DMS 273 treated with DMSO at 0.1 percent for 48 hours (cell line): ENCODE data around the gene S100A14.
"Not testable (repeated sequence)": the region's sequence is repeated elsewhere in the genome, so short reads cannot be mapped to it uniquely, and the experiment has no call there.

Experiments
- DNase-seq: peaks from one replicate; lab custom pipeline; 2025; lab: John Stamatoyannopoulos, UW

S100A14 gene

DNA sequence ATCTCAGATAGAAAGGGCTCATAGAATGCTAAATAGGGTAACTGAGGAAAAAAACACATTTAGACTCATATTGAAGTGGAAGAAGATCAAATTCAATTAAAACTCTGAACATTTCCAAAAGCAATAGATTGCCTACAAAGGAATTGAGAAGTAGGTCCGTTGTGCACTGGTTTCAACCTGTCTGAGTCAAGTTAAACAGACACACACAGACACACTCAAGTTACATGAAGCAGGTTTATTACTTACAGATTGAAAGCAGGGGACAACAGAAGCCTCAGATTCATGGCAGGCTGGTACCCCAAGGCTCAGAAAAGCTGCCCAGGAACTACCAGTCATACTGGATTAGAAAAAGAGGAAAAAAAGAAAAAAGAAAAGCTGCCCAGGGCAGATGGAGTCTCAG is 29.8 kb downstream of the S100A14 start:
- DNase-seq, result no peak

- no peak for DNase-seq
Observed at GRCh38 chr1:153585006-153585405, 31.1 kb downstream of the S100A14 start.

GRCh38 chr1:153583976-153584375 is 32.1 kb downstream of the S100A14 start:
- no peak for DNase-seq

DNA sequence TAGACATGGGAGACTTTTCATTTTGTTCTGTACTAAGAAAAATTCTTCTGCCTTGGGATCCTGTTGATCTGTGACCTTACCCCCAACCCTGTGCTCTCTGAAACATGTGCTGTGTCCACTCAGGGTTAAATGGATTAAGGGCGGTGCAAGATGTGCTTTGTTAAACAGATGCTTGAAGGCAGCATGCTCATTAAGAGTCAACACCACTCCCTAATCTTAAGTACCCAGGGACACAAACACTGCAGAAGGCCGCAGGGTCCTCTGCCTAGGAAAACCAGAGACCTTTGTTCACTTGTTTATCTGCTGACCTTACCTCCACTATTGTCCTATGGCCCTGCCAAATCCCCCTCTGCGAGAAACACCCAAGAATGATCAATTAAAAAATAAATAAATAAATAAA is 32.6 kb downstream of the S100A14 start:
- not testable (repeated sequence) for DNase-seq

- DNase-seq, result not testable (repeated sequence)
Observed at GRCh38 chr1:153582836-153583235, 33.3 kb downstream of the S100A14 start.

GRCh38 chr1:153578936-153579335 is 37.2 kb downstream of the S100A14 start:
- DNase-seq, result no peak

- no peak for DNase-seq
Observed at GRCh38 chr1:153578490-153578889, 37.6 kb downstream of the S100A14 start.

GRCh38 chr1:153577624-153578051 is 38.5 kb downstream of the S100A14 start:
- DNase-seq, result no peak

GRCh38 chr1:153577138-153577537 is 39.0 kb downstream of the S100A14 start:
- DNase-seq, result no peak

DNA sequence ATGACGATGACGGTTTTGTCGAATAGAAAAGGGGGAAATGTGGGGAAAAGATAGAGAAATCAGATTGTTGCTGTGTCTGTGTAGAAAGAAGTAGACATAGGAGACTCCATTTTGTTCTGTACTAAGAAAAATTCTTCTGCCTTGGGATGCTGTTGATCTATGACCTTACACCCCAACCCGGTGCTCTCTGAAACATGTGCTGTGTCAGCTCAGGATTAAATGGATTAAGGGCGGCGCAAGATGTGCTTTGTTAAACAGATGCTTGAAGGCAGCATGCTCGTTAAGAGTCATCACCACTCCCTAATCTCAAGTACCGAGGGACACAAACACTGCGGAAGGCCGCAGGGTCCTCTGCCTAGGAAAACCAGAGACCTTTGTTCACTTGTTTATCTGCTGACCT is 40.6 kb downstream of the S100A14 start:
- not testable (repeated sequence) for DNase-seq

GRCh38 chr1:153575081-153575491 is 41.0 kb downstream of the S100A14 start:
- DNase-seq, result not testable (repeated sequence)

- no peak for DNase-seq
Observed at GRCh38 chr1:153573351-153573750, 42.8 kb downstream of the S100A14 start.

DNA sequence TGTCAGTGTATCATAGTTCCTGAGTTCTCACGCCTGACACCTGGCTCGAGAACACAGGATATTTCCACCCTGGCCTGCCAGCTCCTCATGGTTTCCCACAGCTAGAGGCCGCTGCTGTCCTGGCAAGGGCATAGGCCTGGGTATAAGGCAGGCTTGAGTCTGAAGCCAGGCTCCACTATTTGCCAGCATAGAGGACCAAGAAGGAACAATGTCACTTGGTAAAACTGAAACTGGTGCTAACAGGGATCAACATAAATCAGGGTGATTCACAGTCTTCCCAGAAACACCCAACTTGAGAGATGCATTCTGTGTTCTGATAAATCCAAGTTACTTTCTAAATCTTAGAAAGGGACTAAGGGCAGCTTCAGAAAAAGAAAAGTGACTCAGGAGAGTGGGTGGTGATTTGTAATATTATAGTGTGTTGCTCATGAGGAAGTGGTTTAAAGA is 43.5 kb downstream of the S100A14 start:
- DNase-seq, result peak; percentile 34

DNA sequence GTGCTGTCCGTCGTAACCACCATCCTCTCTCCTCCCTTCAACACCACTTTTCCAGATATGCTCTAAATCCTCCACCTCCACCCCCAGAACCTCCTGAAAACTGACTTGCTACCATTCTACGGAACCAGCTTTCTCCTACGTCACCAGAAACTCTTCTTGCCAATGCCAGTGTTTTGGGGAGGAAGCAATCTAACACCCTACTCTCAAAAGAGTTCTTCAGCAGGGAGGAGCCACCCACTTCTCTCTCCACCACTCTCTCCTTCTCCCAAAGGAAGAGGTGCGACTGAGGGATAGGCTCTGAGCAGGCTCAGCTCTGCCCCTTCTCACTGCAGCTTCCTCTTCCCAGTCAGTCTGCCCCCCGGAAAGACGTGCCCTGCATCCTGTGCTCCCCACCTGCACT is 44.4 kb downstream of the S100A14 start:
- no peak for DNase-seq

- no peak for DNase-seq
Observed at GRCh38 chr1:153570874-153571273, 45.3 kb downstream of the S100A14 start.

- DNase-seq, result no peak
Observed at GRCh38 chr1:153569465-153569864, 46.7 kb downstream of the S100A14 start.

DNA sequence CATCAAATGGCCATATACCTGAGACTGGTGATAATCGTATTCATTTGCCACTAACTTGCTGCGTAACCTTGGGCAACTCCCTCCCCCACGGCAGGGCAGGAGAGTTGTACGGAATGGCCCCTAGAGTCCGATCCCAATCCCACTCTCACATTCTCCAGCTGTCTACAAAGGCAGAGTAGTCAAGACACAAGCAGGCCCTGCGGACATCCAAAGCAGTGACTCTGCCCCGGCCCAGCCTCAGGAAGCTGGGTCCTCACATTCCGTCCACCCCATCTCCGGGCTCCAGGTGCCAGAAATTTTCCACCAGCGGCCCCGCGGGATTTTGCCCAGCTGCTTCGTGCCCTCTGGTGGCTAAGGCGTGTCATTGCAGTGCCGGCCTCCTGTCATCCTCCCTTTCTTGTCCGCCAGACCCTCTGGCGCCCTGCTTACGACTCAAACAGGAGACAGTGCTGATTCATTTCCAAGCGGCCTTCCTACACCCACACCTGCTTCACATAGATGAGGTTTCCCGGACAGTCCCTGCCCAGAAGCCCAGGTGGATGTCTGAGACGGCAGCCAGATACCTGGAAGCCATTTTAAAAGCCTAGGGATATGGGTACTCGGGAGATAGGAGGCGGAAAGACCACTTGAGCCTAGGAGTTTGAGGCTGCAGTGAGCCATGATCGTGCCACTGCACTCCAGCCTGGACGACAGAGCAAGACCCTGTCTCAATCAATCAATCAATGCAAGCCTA is 47.6 kb downstream of the S100A14 start:
- DNase-seq, result peak; percentile 86

GRCh38 chr1:153567621-153568366 is 48.3 kb downstream of the S100A14 start:
- peak; percentile 52 for DNase-seq

DNA sequence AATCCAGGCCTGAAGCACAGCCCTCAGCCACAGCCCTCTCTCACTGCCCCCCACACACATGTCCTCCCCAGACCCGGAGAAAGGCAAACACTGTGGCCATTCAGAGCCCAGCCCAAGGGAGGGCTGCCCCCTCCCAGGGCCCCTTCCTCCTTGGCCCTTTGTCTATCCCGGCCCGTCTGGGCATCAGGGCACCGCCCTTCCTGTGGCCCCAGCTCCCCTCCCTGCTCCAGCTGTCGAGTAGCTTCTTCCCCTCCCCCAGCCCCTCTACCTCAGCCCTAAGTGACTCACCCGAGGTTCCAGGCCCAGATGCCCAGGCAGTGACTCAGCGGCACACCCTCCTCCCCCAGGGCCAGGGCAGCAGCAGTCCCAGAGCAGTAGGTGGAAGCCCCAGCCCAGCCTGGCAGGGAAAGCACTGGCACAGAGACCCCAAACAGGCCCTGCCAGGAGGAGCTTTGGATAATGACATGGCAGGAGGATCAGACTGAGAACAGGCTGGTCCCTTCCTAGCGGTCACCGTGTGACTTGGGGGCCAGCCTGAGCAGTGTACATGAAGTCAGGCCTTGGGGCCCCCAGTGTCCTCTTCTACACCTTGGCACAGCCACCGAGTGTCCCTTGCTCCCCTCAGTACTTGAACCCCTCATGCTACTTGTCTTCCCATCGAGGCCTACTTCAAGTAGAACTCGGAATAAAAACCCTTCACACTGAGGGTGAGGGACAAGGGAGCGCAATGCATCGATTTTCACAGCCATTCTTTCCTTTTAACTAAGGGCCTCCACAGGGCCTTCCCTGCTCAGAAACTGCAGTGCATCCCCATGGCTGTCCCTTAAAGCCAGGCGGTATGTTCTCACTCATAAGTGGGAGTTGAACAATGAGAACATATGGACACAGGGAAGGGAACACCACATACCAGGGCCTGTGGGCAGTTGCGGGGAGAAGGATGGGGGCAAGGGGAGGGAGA is 49.4 kb downstream of the S100A14 start:
- peak; percentile 99 for DNase-seq

DNA sequence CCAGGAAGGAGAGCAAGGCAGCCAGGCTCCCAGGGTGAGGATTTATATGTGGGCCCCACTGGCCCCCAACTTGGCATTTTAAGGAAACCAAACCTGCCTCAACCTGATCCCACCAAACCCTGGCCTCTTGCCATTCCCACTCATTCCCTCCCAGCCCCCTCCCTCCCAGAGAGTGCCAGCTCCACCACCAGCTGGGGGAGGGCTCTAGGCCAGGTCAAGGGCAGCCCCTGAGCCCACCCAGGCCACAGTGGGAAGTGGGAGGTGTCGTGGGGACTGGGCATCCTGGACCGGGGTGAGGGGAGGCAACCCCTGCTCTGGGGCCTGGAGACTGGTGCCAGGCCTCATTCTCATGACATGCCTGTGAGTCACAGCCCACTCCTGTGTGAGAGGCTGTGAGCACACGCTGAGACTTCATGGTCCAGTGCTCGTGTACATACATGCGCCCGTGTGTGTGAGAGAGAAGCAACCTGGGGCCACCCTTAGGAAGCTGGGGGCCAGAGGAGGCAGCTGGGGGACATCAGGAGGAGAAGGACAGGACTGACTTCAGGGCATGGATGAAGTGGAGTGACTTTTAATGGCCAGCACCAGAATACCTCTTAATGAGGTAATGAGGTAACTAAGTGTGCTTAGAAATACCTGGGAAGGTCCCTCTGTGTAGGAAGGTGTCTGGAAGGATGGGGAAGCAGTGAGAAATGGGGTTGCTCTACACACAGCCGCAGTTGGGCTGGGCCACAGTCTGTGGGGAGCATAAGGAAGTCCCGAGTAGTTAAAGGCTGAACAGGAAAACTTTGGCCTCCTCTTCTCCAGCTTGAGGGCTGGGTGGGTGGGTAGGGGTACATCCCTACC is 50.4 kb downstream of the S100A14 start, which contains the start of gene S100A2:
Gene S100A2, minus strand, starts transcription at position 316 of the 846 bp plus-strand sequence. CDS start 1,967 bp downstream, outside the sequence.
- DNase-seq, result peak; percentile 76
